Astrocyte (in vitro differentiated cells and primary cell): ENCODE data around the gene CENPX. TPM values are rescaled to one million over a fixed set of nuclear protein-coding genes. Genes with fewer than 3 reads are reported as not detected.

Source experiments
- DNase-seq: peaks from one replicate; pipeline ENCODE4 v3.0.0-alpha.2; 2010; ENCODE audit warnings: low read depth
- FAIRE-seq: peaks from 2 replicates; lab custom pipeline; 2011; peaks lifted over from hg19 to GRCh38; lab: Jason Lieb, UNC
- H2AFZ ChIP-seq: 2 replicates; pipeline ENCODE4 v1.6.0; 2012; ENCODE audit warnings: low read depth, low read length, inconsistent platforms
- H3K27ac ChIP-seq: 2 replicates; pipeline ENCODE4 v1.5.1; 2011; ENCODE audit warnings: low read depth, low read length, inconsistent platforms
- H3K27me3 ChIP-seq: 2 replicates; pipeline ENCODE4 v1.6.0; 2011; ENCODE audit warnings: low read length, inconsistent platforms; ENCODE audit not compliant: insufficient read depth
- H3K36me3 ChIP-seq: 2 replicates; pipeline ENCODE4 v1.5.1; 2011; ENCODE audit warnings: low read length, inconsistent platforms; ENCODE audit not compliant: insufficient read depth
- H3K4me1 ChIP-seq: 2 replicates; pipeline ENCODE4 v1.5.1; 2011; ENCODE audit warnings: low read length, inconsistent platforms; ENCODE audit not compliant: insufficient read depth
- H3K4me2 ChIP-seq: 2 replicates; pipeline ENCODE4 v1.6.0; 2012; ENCODE audit warnings: low read length, inconsistent platforms
- H3K4me3 ChIP-seq: 2 replicates; pipeline ENCODE4 v1.5.1; 2011; ENCODE audit warnings: low read depth, mild to moderate bottlenecking, low read length, inconsistent platforms; ENCODE audit not compliant: insufficient read depth
- H3K79me2 ChIP-seq: 2 replicates; pipeline ENCODE4 v1.6.0; 2012; ENCODE audit warnings: mild to moderate bottlenecking, low read length, inconsistent platforms; ENCODE audit not compliant: insufficient read depth
- H3K9ac ChIP-seq: 2 replicates; pipeline ENCODE4 v1.6.0; 2012; ENCODE audit warnings: mild to moderate bottlenecking, low read length, inconsistent platforms
- H3K9me3 ChIP-seq: 2 replicates; pipeline ENCODE4 v1.5.1; 2012; ENCODE audit warnings: low read depth, mild to moderate bottlenecking, low read length, inconsistent platforms; ENCODE audit not compliant: insufficient read depth
- H4K20me1 ChIP-seq: 2 replicates; pipeline ENCODE4 v1.6.0; 2012; ENCODE audit warnings: low read length, inconsistent platforms; ENCODE audit not compliant: insufficient read depth
- H3K27ac Mint-ChIP-seq: one replicate; pipeline ENCODE4 v1.8.0; 2021; ENCODE audit warnings: mild to moderate bottlenecking, mixed read lengths; ENCODE audit not compliant: unreplicated experiment
- H3K27me3 Mint-ChIP-seq: one replicate; pipeline ENCODE4 v1.8.0; 2021; ENCODE audit warnings: low read depth, mixed read lengths; ENCODE audit not compliant: unreplicated experiment
- H3K36me3 Mint-ChIP-seq: one replicate; pipeline ENCODE4 v1.8.0; 2021; ENCODE audit warnings: low read depth, mixed read lengths; ENCODE audit not compliant: unreplicated experiment
- H3K4me1 Mint-ChIP-seq: one replicate; pipeline ENCODE4 v1.8.0; 2021; ENCODE audit warnings: low read depth, mixed read lengths; ENCODE audit not compliant: unreplicated experiment
- H3K4me3 Mint-ChIP-seq: one replicate; pipeline ENCODE4 v1.8.0; 2021; ENCODE audit warnings: mild to moderate bottlenecking, moderate library complexity, mixed read lengths; ENCODE audit not compliant: unreplicated experiment
- H3K9me3 Mint-ChIP-seq: one replicate; pipeline ENCODE4 v1.8.0; 2021; ENCODE audit warnings: mild to moderate bottlenecking, mixed read lengths; ENCODE audit not compliant: unreplicated experiment
- EZH2 ChIP-seq: IDR thresholded peaks from 2 replicates; pipeline ENCODE4 v1.6.1; 2012; ENCODE audit warnings: mild to moderate bottlenecking, low read length, inconsistent platforms; ENCODE audit not compliant: insufficient read depth
- total RNA-seq: library from RNA; stranded (reverse); gene quantifications from 2 replicates; pipeline ENCODE4 v1.2.1, GENCODE V29; 2021
- TF ChIP-seq, protein P1 (sequence below): IDR thresholded peaks from 2 replicates; pipeline ENCODE4 v1.5.1; 2011; ENCODE audit warnings: low read depth, mild to moderate bottlenecking, inconsistent platforms, low read length, moderate library complexity; ENCODE audit not compliant: insufficient read depth

CENPX gene
- total RNA-seq, 1 donor from 2014 or later: 26.7 TPM

DNA sequence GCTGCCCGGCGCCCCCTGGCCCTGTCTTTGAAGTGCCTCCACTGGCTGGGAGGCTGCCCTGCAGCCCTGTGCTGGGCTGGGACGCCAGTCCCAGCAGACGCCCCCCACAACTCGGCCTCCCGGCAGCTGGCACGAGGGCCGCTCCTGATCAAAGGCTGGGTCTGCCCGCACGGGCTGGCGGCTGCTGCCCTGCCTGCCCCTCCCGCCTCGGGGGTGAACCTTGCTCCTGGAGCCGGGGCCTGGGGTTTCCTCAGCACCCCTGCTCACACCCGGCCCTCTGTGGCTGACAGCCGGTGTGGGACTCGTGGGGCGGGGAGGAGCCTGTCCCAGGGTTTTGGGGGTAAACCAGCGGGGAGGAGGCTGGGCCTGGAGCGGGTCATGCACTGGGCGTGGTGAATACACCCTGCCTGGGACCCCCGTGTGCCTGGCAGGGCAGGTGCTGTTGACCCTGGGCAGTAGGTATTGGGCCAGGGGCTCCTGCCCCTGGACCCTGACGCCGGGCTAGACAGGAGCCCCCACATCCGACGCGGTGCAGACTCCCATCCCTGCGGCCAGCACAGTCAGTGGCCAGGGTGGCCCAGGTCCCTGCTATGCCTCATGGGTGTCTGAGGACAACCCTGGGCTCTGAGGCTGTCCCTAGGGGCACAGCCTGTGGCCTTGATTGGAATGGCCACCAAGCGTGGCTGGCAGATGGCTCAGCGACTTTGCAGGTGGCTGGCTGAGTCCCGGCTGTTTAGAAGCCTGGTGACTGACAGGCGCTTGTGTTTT is 21.7 kb downstream of the CENPX start:
- Mint-ChIP-seq H3K4me3 (no peak overlapping the region), H3K36me3 (peaks cover 3% of the 10 kb centered on the region), H3K4me1 (peaks cover 16% of the 10 kb centered on the region), H3K27ac (no peak overlapping the region), H3K9me3 (no peaks in the 10 kb centered on the region), H3K27me3 (no peaks in the 10 kb centered on the region)
- no peaks in the 10 kb centered on the region for H3K27me3 ChIP-seq
- H3K36me3 ChIP-seq: no peaks in the 10 kb centered on the region
- TF ChIP-seq, protein P1, sequence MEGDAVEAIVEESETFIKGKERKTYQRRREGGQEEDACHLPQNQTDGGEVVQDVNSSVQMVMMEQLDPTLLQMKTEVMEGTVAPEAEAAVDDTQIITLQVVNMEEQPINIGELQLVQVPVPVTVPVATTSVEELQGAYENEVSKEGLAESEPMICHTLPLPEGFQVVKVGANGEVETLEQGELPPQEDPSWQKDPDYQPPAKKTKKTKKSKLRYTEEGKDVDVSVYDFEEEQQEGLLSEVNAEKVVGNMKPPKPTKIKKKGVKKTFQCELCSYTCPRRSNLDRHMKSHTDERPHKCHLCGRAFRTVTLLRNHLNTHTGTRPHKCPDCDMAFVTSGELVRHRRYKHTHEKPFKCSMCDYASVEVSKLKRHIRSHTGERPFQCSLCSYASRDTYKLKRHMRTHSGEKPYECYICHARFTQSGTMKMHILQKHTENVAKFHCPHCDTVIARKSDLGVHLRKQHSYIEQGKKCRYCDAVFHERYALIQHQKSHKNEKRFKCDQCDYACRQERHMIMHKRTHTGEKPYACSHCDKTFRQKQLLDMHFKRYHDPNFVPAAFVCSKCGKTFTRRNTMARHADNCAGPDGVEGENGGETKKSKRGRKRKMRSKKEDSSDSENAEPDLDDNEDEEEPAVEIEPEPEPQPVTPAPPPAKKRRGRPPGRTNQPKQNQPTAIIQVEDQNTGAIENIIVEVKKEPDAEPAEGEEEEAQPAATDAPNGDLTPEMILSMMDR: no peak
- TF ChIP-seq EZH2: no peak
- H3K4me2 ChIP-seq: no peak overlapping the region
- H2AFZ ChIP-seq: no peak overlapping the region
- H3K27ac ChIP-seq: no peak overlapping the region
- H3K4me3 ChIP-seq: no peak overlapping the region
- DNase-seq (no peak), FAIRE-seq (no peak)
- H3K9ac ChIP-seq: no peak overlapping the region
- no peaks in the 10 kb centered on the region for H3K9me3 ChIP-seq
- peaks cover 23% of the 10 kb centered on the region for H4K20me1 ChIP-seq
- H3K79me2 ChIP-seq: no peaks in the 10 kb centered on the region
- peaks cover 27% of the 10 kb centered on the region for H3K4me1 ChIP-seq

DNA sequence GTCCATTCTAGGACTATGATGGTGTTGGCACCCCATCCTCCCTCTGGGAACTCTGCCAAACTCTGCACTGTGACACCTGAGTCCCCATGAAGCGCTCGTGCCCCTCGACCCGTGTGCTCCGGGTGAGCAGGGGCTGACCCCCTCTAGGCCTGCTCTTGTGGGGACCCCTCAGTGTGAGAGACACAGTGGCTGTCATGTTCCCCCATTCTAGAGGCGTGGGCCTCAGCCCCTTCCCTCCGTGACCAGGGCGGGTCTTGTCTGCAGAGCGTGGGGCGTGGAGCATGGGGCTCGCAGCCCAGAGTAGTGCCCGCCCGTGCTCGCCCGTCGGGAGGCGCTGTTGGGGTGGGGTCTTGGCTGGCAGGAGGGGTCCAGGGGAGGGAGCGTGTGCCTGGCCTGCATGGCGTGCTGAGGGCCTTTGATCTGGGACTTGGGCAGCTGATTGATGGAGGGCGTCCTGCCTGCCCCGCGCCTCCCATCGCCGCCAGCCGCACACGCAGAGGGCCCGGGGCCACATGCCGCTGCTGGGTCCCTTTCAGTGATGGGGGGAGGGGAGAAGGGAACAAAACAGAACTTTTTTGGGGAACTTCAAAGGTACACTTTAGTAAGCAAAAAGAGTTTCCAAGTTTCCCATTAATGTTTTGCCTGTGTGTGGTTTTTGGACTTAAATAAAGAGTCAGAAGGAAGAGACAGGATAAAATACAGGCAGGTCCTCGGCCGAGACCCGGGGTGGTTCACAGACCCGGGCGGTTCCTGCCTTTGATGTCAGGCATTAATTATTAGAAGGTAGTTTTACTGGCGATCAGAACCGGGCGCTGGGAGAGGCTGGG is 22.5 kb downstream of the CENPX start:
- H3K9ac ChIP-seq: no peak overlapping the region
- TF ChIP-seq, protein P1: no peak
- TF ChIP-seq EZH2: no peak
- H3K27me3 ChIP-seq: no peaks in the 10 kb centered on the region
- no peaks in the 10 kb centered on the region for H3K79me2 ChIP-seq
- H3K4me3 ChIP-seq: no peak overlapping the region
- Mint-ChIP-seq H3K4me1 (peaks cover 14% of the 10 kb centered on the region), H3K27me3 (no peaks in the 10 kb centered on the region), H3K9me3 (no peaks in the 10 kb centered on the region), H3K4me3 (no peak overlapping the region), H3K27ac (no peak overlapping the region), H3K36me3 (peaks cover 3% of the 10 kb centered on the region)
- no peaks in the 10 kb centered on the region for H3K36me3 ChIP-seq
- FAIRE-seq: no peak
- peaks cover 28% of the 10 kb centered on the region for H4K20me1 ChIP-seq
- DNase-seq: no peak
- H3K27ac ChIP-seq: no peak overlapping the region
- no peaks in the 10 kb centered on the region for H3K9me3 ChIP-seq
- no peak overlapping the region for H3K4me2 ChIP-seq
- H3K4me1 ChIP-seq: peaks cover 24% of the 10 kb centered on the region
- H2AFZ ChIP-seq: no peak overlapping the region
